NCI-H1930 (cell line): ENCODE measurements around the gene C5orf34.
"Not testable (repeated sequence)": the region's sequence is repeated elsewhere in the genome, so short reads cannot be mapped to it uniquely, and the experiment has no call there.

Source experiments
- DNase-seq, 2 experiments: peaks; one replicate each; lab custom pipeline; 2025; lab: John Stamatoyannopoulos, UW

The C5orf34 gene

GRCh38 chr5:43514025-43514424 lies 923 bp downstream of the C5orf34 start:
- DNase-seq: no peak

GRCh38 chr5:43511062-43511461 lies 3.9 kb downstream of the C5orf34 start:
- DNase-seq: not testable (repeated sequence)

GRCh38 chr5:43498581-43498980 lies 16.4 kb downstream of the C5orf34 start:
- no peak for DNase-seq

- no peak for DNase-seq
These were observed 17.4 kb downstream of the C5orf34 start for GRCh38 chr5:43497311-43498104.

- DNase-seq: no peak
These were observed 23.6 kb downstream of the C5orf34 start for GRCh38 chr5:43491326-43491725.

- no peak for DNase-seq
These were observed 28.6 kb downstream of the C5orf34 start for GRCh38 chr5:43486353-43486752.

GRCh38 chr5:43485406-43485805 lies 29.5 kb downstream of the C5orf34 start:
- DNase-seq: no peak

- peak; percentile 86 to 95 for DNase-seq
These were observed 30.7 kb downstream of the C5orf34 start for GRCh38 chr5:43484106-43484849.

- peak; percentile 97 to 99 for DNase-seq
These were observed 31.4 kb downstream of the C5orf34 start, which contains the start of gene TMEM267 for GRCh38 chr5:43483298-43484105. TMEM267 (minus strand) TSS chr5:43483865; CDS start chr5:43453969, 29,896 bp downstream.

GRCh38 chr5:43482490-43483297 lies 32.3 kb downstream of the C5orf34 start:
- DNase-seq: no peak

- DNase-seq: no peak
These were observed 45.1 kb downstream of the C5orf34 start for GRCh38 chr5:43469671-43470391.

GRCh38 chr5:43467100-43467499 lies 47.8 kb downstream of the C5orf34 start:
- no peak for DNase-seq

GRCh38 chr5:43465455-43465854 lies 49.5 kb downstream of the C5orf34 start:
- DNase-seq: not testable (repeated sequence)

GRCh38 chr5:43461066-43461465 lies 53.9 kb downstream of the C5orf34 start:
- DNase-seq: no peak

- no peak for DNase-seq
These were observed 58.4 kb downstream of the C5orf34 start for GRCh38 chr5:43456556-43456955.

- DNase-seq: not testable (repeated sequence)
These were observed 73.4 kb downstream of the C5orf34 start for GRCh38 chr5:43441575-43441974.

- DNase-seq: no peak
These were observed 77.8 kb downstream of the C5orf34 start for GRCh38 chr5:43437062-43437660.
